Liver (tissue), 9 donors: ENCODE data around the gene H1-8. TPM values are rescaled to one million over a fixed set of nuclear protein-coding genes. Genes with fewer than 3 reads are reported as not detected.

Source experiments
- DNase-seq: peaks from one replicate; pipeline ENCODE4 v3.0.0-alpha.2; 2017; ENCODE audit warnings: low spot score
- H3K27ac ChIP-seq, 2 donors: one replicate each; pipeline ENCODE4 v1.7.0; 2013; ENCODE audit warnings: inconsistent platforms in 2 of 2, low read length in 2 of 2, control low read depth in 1 of 2, low read depth in 1 of 2, mild to moderate bottlenecking in 1 of 2
- H3K27me3 ChIP-seq, 4 donors: one replicate each; pipeline versions ENCODE4 v1.6.1 to v1.7.0; 2013; ENCODE audit warnings: low read length in 3 of 4, inconsistent platforms in 1 of 4, mild to moderate bottlenecking in 1 of 4, moderate library complexity in 1 of 4; ENCODE audit not compliant: control insufficient read depth in 4 of 4, insufficient read depth in 4 of 4
- H3K36me3 ChIP-seq, 4 donors: one replicate each; pipeline versions ENCODE4 v1.6.1 to v1.7.0; 2013; ENCODE audit warnings: low read length in 3 of 4, mild to moderate bottlenecking in 3 of 4, low read depth in 1 of 4, moderate library complexity in 1 of 4; ENCODE audit not compliant: control insufficient read depth in 4 of 4, insufficient read depth in 3 of 4
- H3K4me1 ChIP-seq, 4 donors: one replicate each; pipeline versions ENCODE4 v1.6.1 to v1.7.0; 2013; ENCODE audit warnings: low read length in 3 of 4, mild to moderate bottlenecking in 3 of 4, moderate library complexity in 1 of 4; ENCODE audit not compliant: control insufficient read depth in 4 of 4, insufficient read depth in 4 of 4
- H3K4me3 ChIP-seq, 3 donors: one replicate each; pipeline versions ENCODE4 v1.6.1 to v1.7.0; 2013; ENCODE audit warnings: low read length in 3 of 3, control low read depth in 1 of 3, low read depth in 1 of 3, mild to moderate bottlenecking in 1 of 3
- H3K9ac ChIP-seq, 2 donors: one replicate each; pipeline ENCODE4 v1.7.0; 2013; ENCODE audit warnings: low read length in 2 of 2, mild to moderate bottlenecking in 2 of 2, moderate library complexity in 2 of 2, control low read depth in 1 of 2, low read depth in 1 of 2
- H3K9me3 ChIP-seq, 4 donors: one replicate each; pipeline versions ENCODE4 v1.6.1 to v1.7.0; 2013; ENCODE audit warnings: low read length in 3 of 4; ENCODE audit not compliant: control insufficient read depth in 4 of 4
- ATF3 ChIP-seq: IDR thresholded peaks from 2 replicates; pipeline ENCODE4 v1.6.1; 2016; ENCODE audit warnings: antibody characterized with exemption
- CTCF ChIP-seq: fragments of 150-350 bp; IDR thresholded peaks from 2 replicates; pipeline ENCODE4 v1.5.1; 2017; ENCODE audit warnings: improper control_type of control experiment, low read depth, low read length; ENCODE audit not compliant: missing input control
- EGR1 ChIP-seq, 2 donors: IDR thresholded peaks; 2 replicates each; pipeline ENCODE4 v1.6.1; 2016 to 2018; ENCODE audit warnings: antibody characterized with exemption in 2 of 2, low read depth in 2 of 2
- FOXA1 ChIP-seq: IDR thresholded peaks from 2 replicates; pipeline ENCODE4 v1.6.1; 2016; ENCODE audit warnings: antibody characterized with exemption
- FOXA2 ChIP-seq: IDR thresholded peaks from 2 replicates; pipeline ENCODE4 v1.6.1; 2016; ENCODE audit warnings: antibody characterized with exemption
- GABPA ChIP-seq, 2 donors: IDR thresholded peaks in 1 of 2; conservative IDR thresholded peaks in 1 of 2; 2 replicates each; pipeline ENCODE4 v1.6.1; 2016; ENCODE audit warnings: antibody characterized with exemption in 2 of 2, mild to moderate bottlenecking in 1 of 2, moderate library complexity in 1 of 2
- HNF4A ChIP-seq, 2 donors: conservative IDR thresholded peaks; 2 replicates each; pipeline ENCODE4 v1.6.1; 2016; ENCODE audit warnings: antibody characterized with exemption in 2 of 2, mild to moderate bottlenecking in 2 of 2
- JUND ChIP-seq, 2 donors: IDR thresholded peaks; 2 replicates each; pipeline ENCODE4 v1.6.1; 2016; ENCODE audit warnings: antibody characterized with exemption in 2 of 2
- MAX ChIP-seq: IDR thresholded peaks from 2 replicates; pipeline ENCODE4 v1.6.1; 2016; ENCODE audit warnings: antibody characterized with exemption
- NR2F2 ChIP-seq: IDR thresholded peaks from 2 replicates; pipeline ENCODE4 v1.6.1; 2016; ENCODE audit warnings: antibody characterized with exemption
- RAD21 ChIP-seq, 2 donors: IDR thresholded peaks; 2 replicates each; pipeline ENCODE4 v1.6.1; 2016; ENCODE audit warnings: antibody characterized with exemption in 2 of 2, mild to moderate bottlenecking in 2 of 2
- REST ChIP-seq: IDR thresholded peaks from 2 replicates; pipeline ENCODE4 v1.6.1; 2016; ENCODE audit warnings: antibody characterized with exemption, mild to moderate bottlenecking
- RXRA ChIP-seq, 2 donors: IDR thresholded peaks; 2 replicates each; pipeline ENCODE4 v1.6.1; 2017 to 2018; ENCODE audit warnings: antibody characterized with exemption in 2 of 2, mild to moderate bottlenecking in 1 of 2
- TAF1 ChIP-seq: conservative IDR thresholded peaks from 2 replicates; pipeline ENCODE4 v1.6.1; 2016; ENCODE audit warnings: antibody characterized with exemption, mild to moderate bottlenecking
- YY1 ChIP-seq: IDR thresholded peaks from 2 replicates; pipeline ENCODE4 v1.6.1; 2016; ENCODE audit warnings: antibody characterized with exemption, mild to moderate bottlenecking
- ZBTB33 ChIP-seq: IDR thresholded peaks from 2 replicates; pipeline ENCODE4 v1.6.1; 2016; ENCODE audit warnings: antibody characterized with exemption
- WGBS: extraction: QIAGEN DNeasy Blood & Tissue Kit; methylation state at CpG from one replicate; pipeline ENCODE4 v1.1.7; 2013; 5-methylcytosine and 5-hydroxymethylcytosine counted together
- polyA plus RNA-seq, 2 donors: library from polyadenylated mRNA; stranded (reverse) in 1 of 2; unstranded in 1 of 2; fragments of 200-250 nt in 1 of 2; fragments of >200 nt in 1 of 2; fragmentation: Nextera tagmentation in 1 of 2; extraction: Ambion mirVana in 1 of 2; gene quantifications; one replicate each; pipeline versions ENCODE4 v1.2.1 to v1.2.3, GENCODE V29; 2013 to 2015
- total RNA-seq, 2 donors: library from RNA; depleted of rRNA; stranded (reverse); fragments of >200 nt; gene quantifications; one replicate each; pipeline ENCODE4 v1.2.3, GENCODE V29; 2014
- donor health status: healthy.
- donor health status: healthy.
- donor health status: healthy.
- donor health status: healthy.
- donor health status: healthy.

Gene H1-8
- total and polyA plus RNA-seq, 4 donors, result not detected

- TF ChIP-seq FOXA1 (no peak), FOXA2 (no peak), RXRA (IDR thresholded peaks at IDR 0.05) (no peak), RAD21 (IDR thresholded peaks at IDR 0.05) (no peak), ATF3 (no peak), MAX (no peak), HNF4A (conservative IDR thresholded peaks at IDR 0.05) (no peak), TAF1 (no peak), GABPA (IDR thresholded peaks at IDR 0.05 in 1 of 2, conservative IDR thresholded peaks at IDR 0.05 in 1 of 2) (no peak), NR2F2 (no peak), ZBTB33 (no peak), JUND (IDR thresholded peaks at IDR 0.05) (no peak), YY1 (no peak)
- H3K4me3 ChIP-seq, result no peak overlapping the region
- H3K27ac ChIP-seq, result no peak overlapping the region
- H3K36me3 ChIP-seq, result no peaks in the 10 kb centered on the region
- WGBS, result 89% methylated on average over 4 of the region's 4 CpGs
- no peak for DNase-seq
- H3K27me3 ChIP-seq, result no peaks in the 10 kb centered on the region
- H3K4me1 ChIP-seq, result no peaks in the 10 kb centered on the region
- no peaks in the 10 kb centered on the region for H3K9me3 ChIP-seq
- no peak overlapping the region for H3K9ac ChIP-seq
Observed at GRCh38 chr3:129524081-129524480, 18.9 kb upstream of the H1-8 start.

GRCh38 chr3:129525341-129525968, 17.5 kb upstream of the H1-8 start:
- Histone ChIP-seq H3K4me1 (no peaks in the 10 kb centered on the region), H3K9ac (no peak overlapping the region), H3K4me3 (no peak overlapping the region), H3K27ac (no peak overlapping the region), H3K9me3 (no peaks in the 10 kb centered on the region), H3K36me3 (no peaks in the 10 kb centered on the region), H3K27me3 (no peaks in the 10 kb centered on the region)
- no peak for DNase-seq
- TF ChIP-seq ATF3 (no peak), TAF1 (no peak), HNF4A (conservative IDR thresholded peaks at IDR 0.05) (no peak), EGR1 (IDR thresholded peaks at IDR 0.05; ENCODE audit: low read depth in 2 of 2) (no peak), RXRA (IDR thresholded peaks at IDR 0.05) (no peak)
- 83% methylated on average over 8 of the region's 8 CpGs for WGBS

GRCh38 chr3:129526121-129526900, 16.7 kb upstream of the H1-8 start:
- Histone ChIP-seq H3K27me3 (no peaks in the 10 kb centered on the region), H3K27ac (no peak overlapping the region), H3K4me1 (no peaks in the 10 kb centered on the region), H3K4me3 (no peak overlapping the region), H3K9me3 (no peaks in the 10 kb centered on the region), H3K9ac (no peak overlapping the region), H3K36me3 (no peaks in the 10 kb centered on the region)
- WGBS, result 88% methylated on average over 12 of the region's 12 CpGs
- DNase-seq, result no peak
- TF ChIP-seq RXRA (IDR thresholded peaks at IDR 0.05) (no peak), FOXA2 (no peak), RAD21 (IDR thresholded peaks at IDR 0.05) (no peak), REST (no peak), NR2F2 (no peak), ATF3 (no peak), YY1 (no peak), CTCF (no peak), EGR1 (IDR thresholded peaks at IDR 0.05; ENCODE audit: low read depth in 2 of 2) (no peak)
